Mucosa of stomach (tissue), 1 donor: Measurements from ENCODE around the gene HOXC13.

Experiments
- H3K27me3 ChIP-seq: one replicate; pipeline ENCODE4 v1.7.0; 2013; ENCODE audit warnings: mild to moderate bottlenecking, low read length; ENCODE audit not compliant: control insufficient read depth, insufficient read depth
- H3K36me3 ChIP-seq: one replicate; pipeline ENCODE4 v1.7.0; 2013; ENCODE audit warnings: low read length; ENCODE audit not compliant: control insufficient read depth, insufficient read depth
- H3K4me1 ChIP-seq: one replicate; pipeline ENCODE4 v1.7.0; 2013; ENCODE audit warnings: mild to moderate bottlenecking, low read length; ENCODE audit not compliant: control insufficient read depth, insufficient read depth
- H3K4me3 ChIP-seq: one replicate; pipeline ENCODE4 v1.7.0; 2013; ENCODE audit warnings: low read length
- H3K9ac ChIP-seq: one replicate; pipeline ENCODE4 v1.7.0; 2013; ENCODE audit warnings: mild to moderate bottlenecking, low read length, moderate library complexity
- H3K9me3 ChIP-seq: one replicate; pipeline ENCODE4 v1.7.0; 2013; ENCODE audit warnings: mild to moderate bottlenecking, low read length, moderate library complexity; ENCODE audit not compliant: control insufficient read depth
- donor health status: Pancreatic carcinoma.

Gene HOXC13

DNA sequence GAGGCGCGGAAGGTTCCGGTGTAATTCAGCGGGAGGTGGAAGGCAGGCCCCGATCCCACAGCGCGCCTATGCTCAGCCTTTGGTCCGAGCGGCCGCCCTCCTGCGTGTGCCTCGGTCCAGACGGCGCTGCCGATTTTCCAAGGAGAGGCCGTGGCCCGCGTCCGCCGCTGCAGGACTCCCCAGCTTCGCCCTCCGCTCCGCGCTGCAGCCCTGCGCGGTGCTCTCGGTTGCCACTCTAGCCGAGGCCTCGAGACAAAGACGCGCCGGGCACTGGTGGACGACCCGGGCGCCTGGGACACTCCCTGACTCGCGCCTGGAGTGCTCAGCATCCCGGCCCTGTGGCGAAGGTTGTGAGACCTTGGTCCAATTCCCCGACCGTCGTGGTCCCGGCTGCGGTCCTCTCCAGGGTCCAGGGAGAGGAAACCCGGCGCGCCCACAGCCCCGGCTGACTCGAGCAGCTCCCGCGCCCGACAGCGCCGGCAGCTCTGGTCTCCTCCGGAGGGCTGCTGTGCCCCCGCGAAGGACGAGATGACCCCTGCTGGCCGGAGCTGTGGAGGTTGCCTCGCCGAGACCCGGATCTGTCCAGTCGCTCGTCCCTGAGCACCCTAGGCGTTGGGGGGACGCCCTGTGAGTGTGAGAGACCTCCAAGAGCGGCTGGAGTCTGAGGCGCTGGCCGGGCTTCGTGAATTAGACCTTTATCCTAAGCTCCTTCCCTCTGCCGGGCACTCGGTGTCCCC, 22.6 kb downstream of the HOXC13 start:
- no peaks in the 10 kb centered on the region for H3K4me1 ChIP-seq
- no peaks in the 10 kb centered on the region for H3K36me3 ChIP-seq
- no peak overlapping the region for H3K9ac ChIP-seq
- no peaks in the 10 kb centered on the region for H3K9me3 ChIP-seq
- H3K27me3 ChIP-seq: peaks cover 99% of the 10 kb centered on the region
- H3K4me3 ChIP-seq: no peak overlapping the region

DNA sequence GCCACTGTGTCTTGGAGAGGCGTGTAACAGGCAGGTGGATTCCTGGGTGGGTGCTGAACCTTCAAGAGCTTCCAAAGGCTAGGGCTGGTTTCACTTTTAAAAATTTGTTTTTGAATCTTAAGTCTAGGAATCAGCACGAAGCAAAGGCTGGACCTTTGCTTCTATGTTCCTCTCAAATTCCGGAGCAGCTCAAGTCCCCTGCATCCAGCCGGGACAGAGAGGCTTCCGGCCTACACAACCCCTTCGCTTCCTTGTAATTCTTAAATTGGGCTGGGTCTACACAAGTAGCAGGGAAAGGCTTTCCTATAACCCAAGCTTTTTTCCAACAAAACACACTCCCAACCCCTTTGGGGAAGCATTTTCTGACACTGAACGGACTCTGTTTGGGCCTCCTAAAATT, 24.4 kb downstream of the HOXC13 start:
- H3K4me3 ChIP-seq: no peak overlapping the region
- no peaks in the 10 kb centered on the region for H3K9me3 ChIP-seq
- H3K9ac ChIP-seq: no peak overlapping the region
- no peaks in the 10 kb centered on the region for H3K4me1 ChIP-seq
- no peaks in the 10 kb centered on the region for H3K36me3 ChIP-seq
- H3K27me3 ChIP-seq: peaks cover 99% of the 10 kb centered on the region

DNA sequence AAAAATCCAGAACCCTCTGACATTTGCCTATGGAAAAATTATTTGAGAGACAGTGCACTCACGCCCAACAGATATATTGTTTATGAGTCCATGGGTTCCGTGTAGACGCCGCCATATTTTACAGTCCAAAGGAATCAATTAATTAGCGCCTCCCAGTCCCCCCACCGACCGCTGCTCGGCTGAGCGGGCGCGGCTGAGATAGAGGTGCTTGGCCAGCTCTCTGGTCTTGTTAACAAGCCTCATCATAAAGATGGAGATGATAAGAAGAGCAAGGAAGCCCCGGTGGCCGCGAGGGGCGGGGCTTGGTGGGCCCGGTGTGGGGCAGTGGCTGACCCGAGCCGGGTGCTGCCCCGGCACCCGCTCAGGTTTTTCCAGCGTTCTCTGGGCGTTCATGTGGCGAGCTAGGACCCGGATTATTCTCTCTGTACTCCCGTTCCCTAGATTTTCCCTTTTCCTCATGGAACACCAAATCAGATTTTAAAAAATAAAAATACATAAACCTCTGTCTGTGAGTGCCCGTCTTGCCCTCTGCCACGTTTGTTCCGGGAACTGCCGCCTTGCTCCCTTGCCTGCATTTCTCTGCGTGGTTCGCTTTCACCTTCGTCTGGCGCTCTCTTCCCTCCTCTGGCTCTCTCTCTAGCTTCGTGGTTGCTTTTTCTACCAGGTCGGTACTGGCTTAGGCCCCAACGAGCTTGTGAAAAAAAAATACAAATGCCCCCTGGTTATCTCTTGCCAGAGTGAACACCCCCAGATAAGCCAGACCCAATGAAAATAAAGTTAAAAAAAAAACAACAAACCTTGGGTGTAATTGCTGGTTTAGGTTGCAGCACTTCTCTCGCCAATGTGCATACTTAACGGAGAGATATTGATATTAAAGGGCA, 25.0 kb downstream of the HOXC13 start:
- no peaks in the 10 kb centered on the region for H3K9me3 ChIP-seq
- H3K9ac ChIP-seq: no peak overlapping the region
- no peaks in the 10 kb centered on the region for H3K36me3 ChIP-seq
- H3K4me3 ChIP-seq: no peak overlapping the region
- H3K27me3 ChIP-seq: peaks cover 99% of the 10 kb centered on the region
- no peaks in the 10 kb centered on the region for H3K4me1 ChIP-seq

DNA sequence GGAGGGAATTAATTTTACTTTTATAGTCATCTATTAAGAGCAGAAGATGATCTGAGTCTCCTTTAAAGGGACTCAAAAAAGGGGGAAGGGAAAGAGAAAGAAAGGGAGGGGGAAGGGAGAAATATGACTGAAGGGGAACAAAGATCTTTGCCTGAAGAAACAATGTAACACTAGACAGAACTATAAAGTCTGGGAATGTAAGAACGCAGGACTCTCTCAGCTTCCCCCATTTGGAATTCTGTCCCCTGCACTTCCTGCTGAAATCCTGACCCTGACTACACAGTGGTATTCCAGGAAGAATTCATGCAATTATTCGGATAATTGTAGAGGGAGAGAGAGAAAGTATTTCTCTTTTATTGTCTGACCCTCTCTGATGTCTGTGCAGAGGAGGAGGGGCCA, 25.7 kb downstream of the HOXC13 start:
- H3K36me3 ChIP-seq: no peaks in the 10 kb centered on the region
- no peaks in the 10 kb centered on the region for H3K4me1 ChIP-seq

DNA sequence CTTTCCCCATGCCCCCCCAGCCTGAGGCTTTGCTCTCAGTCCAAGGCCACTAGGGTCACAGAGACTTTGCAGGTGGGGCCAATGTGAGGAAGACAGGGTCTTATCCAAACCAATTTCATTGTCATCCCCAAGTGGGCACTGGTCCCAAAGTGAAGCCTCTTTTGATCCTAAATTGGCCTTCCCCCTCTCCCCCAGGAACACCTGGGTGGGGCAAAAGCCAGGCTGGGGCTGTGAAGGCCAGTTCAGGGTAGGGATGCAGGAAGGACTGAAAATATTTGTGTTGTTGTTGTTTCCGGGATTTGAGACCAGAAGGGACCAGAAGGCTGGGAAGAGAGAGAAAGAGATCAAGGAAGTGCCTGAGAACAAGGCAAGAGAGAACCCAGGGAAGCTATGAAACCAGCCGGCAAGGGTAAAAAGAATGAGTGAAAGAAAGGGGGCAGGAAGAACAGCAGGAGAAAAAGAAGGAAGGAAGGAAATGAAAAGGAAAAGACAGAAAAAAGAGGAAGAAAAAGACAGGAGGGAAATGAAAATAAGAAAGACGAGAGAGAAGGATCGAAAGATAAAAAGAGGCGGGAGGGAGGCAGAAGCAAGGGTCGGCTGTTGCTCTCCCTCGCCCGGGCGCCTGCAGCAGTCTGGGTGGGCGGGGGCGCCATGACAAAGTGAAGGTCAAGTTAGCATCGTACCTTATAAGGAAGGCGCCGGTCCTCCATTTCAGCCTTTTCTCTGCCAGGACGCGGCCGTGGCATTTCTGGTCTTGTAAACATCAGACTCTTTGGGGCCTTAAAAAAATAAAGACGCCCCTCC, 26.9 kb downstream of the HOXC13 start:
- Histone ChIP-seq H3K9ac (no peak overlapping the region), H3K27me3 (peaks cover 100% of the 10 kb centered on the region), H3K4me1 (no peaks in the 10 kb centered on the region), H3K9me3 (no peaks in the 10 kb centered on the region), H3K36me3 (no peaks in the 10 kb centered on the region), H3K4me3 (no peak overlapping the region)

More for the DNA sequence above, 25.7 kb downstream of the HOXC13 start:
- Histone ChIP-seq H3K27me3 (peaks cover 100% of the 10 kb centered on the region), H3K9ac (no peak overlapping the region), H3K4me3 (no peak overlapping the region), H3K9me3 (no peaks in the 10 kb centered on the region)

DNA sequence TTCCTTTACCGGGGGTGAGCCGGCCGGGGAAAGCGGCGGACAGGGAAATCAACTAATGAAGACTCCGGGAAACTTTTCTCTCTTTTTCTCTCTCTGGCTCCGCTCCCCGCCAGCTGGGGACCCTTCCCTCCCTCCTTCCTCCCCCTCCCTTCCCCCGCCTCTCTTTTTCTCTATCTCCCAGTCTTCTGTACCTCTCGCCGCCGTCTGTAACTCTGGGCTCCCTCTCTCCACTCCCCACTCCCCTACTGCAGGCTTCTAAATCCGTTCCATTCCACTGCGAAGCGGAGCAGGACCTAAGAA, 27.4 kb downstream of the HOXC13 start:
- no peak overlapping the region for H3K9ac ChIP-seq
- H3K27me3 ChIP-seq: peaks cover 100% of the 10 kb centered on the region
- H3K4me3 ChIP-seq: no peak overlapping the region
- no peaks in the 10 kb centered on the region for H3K9me3 ChIP-seq
- no peaks in the 10 kb centered on the region for H3K36me3 ChIP-seq
- no peaks in the 10 kb centered on the region for H3K4me1 ChIP-seq

DNA sequence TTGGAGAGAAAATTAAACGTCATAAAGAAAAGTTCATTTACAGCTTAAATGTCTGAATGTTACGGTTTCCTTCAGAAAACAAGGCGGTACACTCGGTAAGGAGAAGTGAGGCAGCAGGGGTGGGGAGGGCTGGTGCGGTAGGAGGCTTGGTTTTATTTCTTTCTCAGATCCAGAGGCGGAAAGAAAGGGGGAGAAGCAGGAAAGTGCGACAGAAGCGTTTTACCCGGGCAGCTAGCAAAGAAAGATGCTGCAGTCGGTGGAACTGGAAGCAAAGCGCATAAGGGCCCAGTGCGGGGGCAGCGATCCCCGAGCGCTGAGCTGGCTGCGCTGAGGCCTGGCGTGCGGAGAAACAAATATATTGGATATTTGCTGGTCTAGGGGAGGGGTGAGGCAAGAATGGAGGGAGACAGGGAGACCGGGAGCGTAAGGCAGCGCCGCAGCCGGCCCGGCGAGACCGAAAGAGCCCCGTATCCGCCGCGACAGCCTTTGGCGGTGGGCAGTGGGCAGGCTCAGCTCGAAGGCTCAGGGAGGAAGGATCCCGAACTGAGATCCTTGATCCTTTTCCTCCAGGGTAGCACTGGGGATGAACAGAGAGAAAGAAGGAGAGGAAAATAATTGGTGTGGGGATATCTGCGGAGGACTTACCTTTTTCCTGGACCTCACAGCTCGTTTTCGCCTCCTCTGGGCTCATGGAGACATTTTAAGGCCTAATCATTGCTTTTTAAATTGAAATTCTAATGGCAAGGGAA, 27.9 kb downstream of the HOXC13 start:
- Histone ChIP-seq H3K9me3 (no peaks in the 10 kb centered on the region), H3K9ac (no peak overlapping the region), H3K27me3 (peaks cover 100% of the 10 kb centered on the region), H3K36me3 (no peaks in the 10 kb centered on the region), H3K4me1 (no peaks in the 10 kb centered on the region), H3K4me3 (no peak overlapping the region)

DNA sequence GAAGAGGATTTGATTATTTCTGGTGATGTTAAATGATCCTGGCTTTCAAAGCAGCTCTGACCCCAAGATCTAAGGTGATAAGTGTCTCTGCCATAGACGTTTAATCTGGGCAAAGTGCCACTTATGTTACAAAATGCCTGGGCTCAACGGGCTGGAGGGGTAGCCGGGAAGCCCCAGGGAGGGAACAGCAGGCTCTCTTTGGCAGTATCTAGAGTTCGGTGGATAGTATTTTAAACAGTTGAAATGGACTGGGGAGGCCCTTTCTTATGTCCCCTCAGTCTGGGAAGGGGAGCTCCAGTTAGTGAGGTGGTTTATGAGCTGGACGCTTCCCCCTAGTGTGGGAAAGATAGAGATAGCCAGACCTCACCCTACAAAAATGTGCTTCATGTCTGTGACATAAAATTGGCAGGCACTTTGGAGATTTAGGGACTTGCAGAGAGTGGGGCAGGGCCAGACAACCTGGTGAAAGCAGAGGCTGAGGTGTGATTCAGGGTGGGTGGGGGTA, 28.8 kb downstream of the HOXC13 start:
- H3K27me3 ChIP-seq: peaks cover 100% of the 10 kb centered on the region
- H3K4me3 ChIP-seq: no peak overlapping the region
- H3K4me1 ChIP-seq: no peaks in the 10 kb centered on the region
- H3K9me3 ChIP-seq: no peaks in the 10 kb centered on the region
- no peak overlapping the region for H3K9ac ChIP-seq
- no peaks in the 10 kb centered on the region for H3K36me3 ChIP-seq

DNA sequence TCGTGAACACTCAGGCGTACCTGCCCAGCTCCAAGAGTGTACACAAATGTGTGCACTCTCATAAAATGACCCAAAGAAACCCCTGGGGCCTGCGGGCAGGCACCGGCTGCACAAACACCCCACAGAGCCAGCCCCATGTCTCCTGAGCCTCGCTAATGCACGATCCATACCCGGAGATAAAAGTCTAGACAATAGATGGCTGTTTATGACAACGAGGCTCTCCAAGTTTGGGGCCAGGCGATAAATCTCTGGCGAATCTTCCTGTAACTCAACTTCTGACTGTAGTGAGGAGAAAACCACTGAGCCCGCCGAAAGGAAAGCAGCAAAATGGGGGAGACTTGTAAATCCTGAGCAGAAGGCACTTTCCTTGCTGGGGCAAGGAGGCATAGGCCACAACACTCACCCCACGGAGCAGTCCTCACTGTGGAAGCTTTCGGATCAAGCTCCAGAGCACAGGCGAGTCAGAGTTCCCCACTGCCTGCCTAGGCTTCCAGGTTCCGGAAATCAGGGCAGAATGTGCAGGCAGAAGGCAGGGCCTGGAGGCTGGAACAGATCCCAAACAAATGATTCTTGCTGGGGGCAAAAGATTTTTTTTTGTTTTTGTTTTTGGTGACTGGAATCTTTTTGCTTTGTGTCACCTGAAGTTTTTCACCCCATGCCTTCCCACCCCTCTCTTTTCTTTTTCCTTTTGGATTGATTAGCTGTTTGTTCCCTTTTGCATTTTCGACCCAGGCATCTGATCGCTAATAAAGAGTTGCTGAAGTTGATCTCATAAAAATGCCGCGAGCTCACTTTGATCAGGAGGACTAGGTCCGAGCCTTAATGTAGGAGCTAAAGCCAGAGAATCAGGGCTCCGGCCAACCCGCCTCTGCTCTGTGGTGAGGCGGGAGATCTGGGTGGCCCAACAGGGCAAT, 29.8 kb downstream of the HOXC13 start:
- Histone ChIP-seq H3K27me3 (peaks cover 100% of the 10 kb centered on the region), H3K4me1 (no peaks in the 10 kb centered on the region), H3K9ac (no peak overlapping the region), H3K36me3 (no peaks in the 10 kb centered on the region), H3K4me3 (no peak overlapping the region), H3K9me3 (no peaks in the 10 kb centered on the region)

DNA sequence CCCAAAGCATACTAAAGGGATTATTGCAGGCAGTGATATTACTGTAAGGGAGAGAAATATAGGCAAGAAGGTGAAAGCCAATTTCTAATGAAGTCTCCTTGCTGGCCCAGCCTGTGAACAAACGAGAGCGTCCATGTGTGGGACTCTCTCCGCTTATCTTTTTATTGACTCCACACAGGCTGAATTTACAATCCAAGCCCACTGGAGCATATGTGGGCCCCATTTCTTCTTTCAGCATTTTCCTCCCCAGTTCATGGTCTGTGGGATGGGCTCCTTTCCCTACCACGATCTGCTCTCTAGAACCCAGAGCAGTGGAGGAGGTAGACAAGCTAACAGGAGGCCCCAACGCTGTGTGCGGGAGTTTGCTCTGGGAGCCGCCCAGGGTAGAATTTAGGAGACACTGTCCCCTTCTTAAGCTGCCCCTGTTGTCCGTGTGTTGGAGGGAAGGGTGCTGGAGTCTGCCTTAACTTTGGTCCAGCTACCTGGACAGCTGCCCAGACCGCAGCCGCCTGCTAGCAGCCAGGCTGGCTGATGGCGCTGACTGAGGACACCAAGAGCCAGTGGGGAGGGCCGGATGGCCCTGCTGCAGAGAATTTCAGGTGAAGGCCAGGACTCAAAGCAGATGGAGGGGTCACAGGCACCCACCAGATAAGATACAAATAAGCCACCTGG, 31.1 kb downstream of the HOXC13 start:
- Histone ChIP-seq H3K36me3 (no peaks in the 10 kb centered on the region), H3K4me3 (no peak overlapping the region), H3K27me3 (peaks cover 100% of the 10 kb centered on the region), H3K9ac (no peak overlapping the region), H3K9me3 (no peaks in the 10 kb centered on the region), H3K4me1 (peaks cover 7% of the 10 kb centered on the region)
